Keratinocyte (primary cell): ENCODE data around the gene DLGAP1. TPM values are rescaled to one million over a fixed set of nuclear protein-coding genes. Genes with fewer than 3 reads are reported as not detected.

Experiments used
- DNase-seq: peaks from one replicate; pipeline ENCODE4 v3.0.0-alpha.2; 2011; ENCODE audit warnings: low read depth, missing footprints, low spot score
- FAIRE-seq: peaks from 2 replicates; lab custom pipeline; 2011; peaks lifted over from hg19 to GRCh38; lab: Jason Lieb, UNC
- H2AFZ ChIP-seq: 2 replicates; pipeline ENCODE4 v1.6.0; 2012; ENCODE audit warnings: low read length, control low read depth, inconsistent platforms; ENCODE audit not compliant: control insufficient read depth
- H3K27ac ChIP-seq: 2 replicates; pipeline ENCODE4 v1.5.1; 2011; ENCODE audit warnings: low read length; ENCODE audit not compliant: control insufficient read depth, insufficient read depth
- H3K27me3 ChIP-seq: 3 replicates; pipeline ENCODE4 v1.6.0; 2011; ENCODE audit warnings: low read length; ENCODE audit not compliant: control insufficient read depth, insufficient read depth; ENCODE audit errors: extremely low read depth
- H3K36me3 ChIP-seq, 2 experiments: 2 replicates in 1 of 2; 3 replicates in 1 of 2; pipeline ENCODE4 v1.5.1; 2011; ENCODE audit warnings: low read length in 2 of 2, mild to moderate bottlenecking in 1 of 2; ENCODE audit not compliant: control insufficient read depth in 2 of 2, insufficient read depth in 2 of 2; ENCODE audit errors: extremely low read depth in 1 of 2
- H3K4me1 ChIP-seq: 3 replicates; pipeline ENCODE4 v1.5.1; 2011; ENCODE audit warnings: low read length; ENCODE audit not compliant: control insufficient read depth, insufficient read depth; ENCODE audit errors: extremely low read depth
- H3K4me2 ChIP-seq: 3 replicates; pipeline ENCODE4 v1.6.0; 2011; ENCODE audit warnings: low read depth, low read length; ENCODE audit not compliant: control insufficient read depth, insufficient read depth; ENCODE audit errors: extremely low read depth
- H3K4me3 ChIP-seq, 3 experiments: fragments of 200-600 bp in 1 of 3; sonication (generic) in 1 of 3; 2 replicates in 2 of 3; 3 replicates in 1 of 3; pipeline ENCODE4 v1.5.1; 2011 to 2016; ENCODE audit warnings: low read length in 3 of 3, mild to moderate bottlenecking in 3 of 3, control low read depth in 2 of 3, inconsistent platforms in 1 of 3, low read depth in 1 of 3, mixed read lengths in 1 of 3, mixed run types in 1 of 3, moderate library complexity in 1 of 3; ENCODE audit not compliant: control insufficient read depth in 2 of 3, insufficient read depth in 2 of 3; ENCODE audit errors: extremely low read depth in 1 of 3
- H3K79me2 ChIP-seq: 2 replicates; pipeline ENCODE4 v1.6.0; 2012; ENCODE audit warnings: low read length; ENCODE audit not compliant: control insufficient read depth, insufficient read depth
- H3K9ac ChIP-seq: 3 replicates; pipeline ENCODE4 v1.6.0; 2011; ENCODE audit warnings: low read length; ENCODE audit not compliant: control insufficient read depth, insufficient read depth; ENCODE audit errors: extremely low read depth
- H3K9me1 ChIP-seq: 3 replicates; pipeline ENCODE4 v1.6.0; 2011; ENCODE audit warnings: low read length; ENCODE audit not compliant: control insufficient read depth, insufficient read depth; ENCODE audit errors: extremely low read depth
- H3K9me3 ChIP-seq: 2 replicates; pipeline ENCODE4 v1.5.1; 2012; ENCODE audit warnings: low read depth, low read length; ENCODE audit not compliant: control insufficient read depth
- H4K20me1 ChIP-seq: 3 replicates; pipeline ENCODE4 v1.6.0; 2011; ENCODE audit warnings: low read length; ENCODE audit not compliant: control insufficient read depth, insufficient read depth; ENCODE audit errors: extremely low read depth
- EZH2 ChIP-seq: IDR thresholded peaks from one replicate; pipeline ENCODE4 v1.6.1; 2012; ENCODE audit warnings: inconsistent platforms, mild to moderate bottlenecking, low read length, moderate library complexity
- dilution Hi-C: fragments of 300-500 bp; cut with MboI; formaldehyde crosslinking; loops from one replicate; pipeline ENCODE4 v1.7.0; 2020; ENCODE audit warnings: low sequenced_read_pairs; ENCODE audit not compliant: extremely low pct_ligation_motif_present
- polyA plus RNA-seq, 5 experiments: library from polyadenylated mRNA; depleted of rRNA in 3 of 5; stranded (reverse) in 3 of 5; stranded (forward) in 1 of 5; unstranded in 1 of 5; fragments of >200 nt; gene quantifications; 1 replicate in 1 of 5; 2 replicates in 3 of 5; 3 replicates in 1 of 5; pipeline versions ENCODE4 v1.2.1 to v1.2.3, GENCODE V29; 2011 to 2012; ENCODE audit warnings: missing spikeins in 2 of 5, low read depth in 1 of 5, low replicate concordance in 1 of 5
- TF ChIP-seq, protein P1 (sequence below), 3 experiments: IDR thresholded peaks in 1 of 3; conservative IDR thresholded peaks in 1 of 3; optimal IDR thresholded peaks in 1 of 3; 2 replicates in 2 of 3; 3 replicates in 1 of 3; pipeline versions ENCODE3 to v1.5.1; 2011; ENCODE audit warnings: low read length in 3 of 3, mild to moderate bottlenecking in 3 of 3, moderate library complexity in 2 of 3, control low read depth in 1 of 3, inconsistent platforms in 1 of 3; ENCODE audit not compliant: insufficient read depth in 2 of 3; ENCODE audit errors: extremely low read depth in 1 of 3

Gene DLGAP1
- polyA plus RNA-seq, 1 donor (not counting 4 experiments of a cell fraction or from before 2014, with no cell fraction given): not detected

- H3K9ac ChIP-seq: no peak overlapping the region
- H4K20me1 ChIP-seq: no peaks in the 10 kb centered on the region
- H3K4me3 ChIP-seq: no peak overlapping the region
- H3K79me2 ChIP-seq: no peaks in the 10 kb centered on the region
- no peaks in the 10 kb centered on the region for H3K4me1 ChIP-seq
- dilution Hi-C loops: no loop called here
- H3K27me3 ChIP-seq: no peaks in the 10 kb centered on the region
- H3K9me1 ChIP-seq: no peaks in the 10 kb centered on the region
- no peak for TF ChIP-seq EZH2
- TF ChIP-seq, protein P1, sequence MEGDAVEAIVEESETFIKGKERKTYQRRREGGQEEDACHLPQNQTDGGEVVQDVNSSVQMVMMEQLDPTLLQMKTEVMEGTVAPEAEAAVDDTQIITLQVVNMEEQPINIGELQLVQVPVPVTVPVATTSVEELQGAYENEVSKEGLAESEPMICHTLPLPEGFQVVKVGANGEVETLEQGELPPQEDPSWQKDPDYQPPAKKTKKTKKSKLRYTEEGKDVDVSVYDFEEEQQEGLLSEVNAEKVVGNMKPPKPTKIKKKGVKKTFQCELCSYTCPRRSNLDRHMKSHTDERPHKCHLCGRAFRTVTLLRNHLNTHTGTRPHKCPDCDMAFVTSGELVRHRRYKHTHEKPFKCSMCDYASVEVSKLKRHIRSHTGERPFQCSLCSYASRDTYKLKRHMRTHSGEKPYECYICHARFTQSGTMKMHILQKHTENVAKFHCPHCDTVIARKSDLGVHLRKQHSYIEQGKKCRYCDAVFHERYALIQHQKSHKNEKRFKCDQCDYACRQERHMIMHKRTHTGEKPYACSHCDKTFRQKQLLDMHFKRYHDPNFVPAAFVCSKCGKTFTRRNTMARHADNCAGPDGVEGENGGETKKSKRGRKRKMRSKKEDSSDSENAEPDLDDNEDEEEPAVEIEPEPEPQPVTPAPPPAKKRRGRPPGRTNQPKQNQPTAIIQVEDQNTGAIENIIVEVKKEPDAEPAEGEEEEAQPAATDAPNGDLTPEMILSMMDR (optimal IDR thresholded peaks at IDR 0.05 in 1 of 3, IDR thresholded peaks at IDR 0.05 in 1 of 3, conservative IDR thresholded peaks at IDR 0.05 in 1 of 3; ENCODE audit: extremely low read depth in 1 of 3, insufficient read depth in 2 of 3, low read length in 3 of 3): no peak
- no peaks in the 10 kb centered on the region for H3K36me3 ChIP-seq
- H3K9me3 ChIP-seq: no peaks in the 10 kb centered on the region
- H3K4me2 ChIP-seq: no peak overlapping the region
- no peak overlapping the region for H3K27ac ChIP-seq
- H2AFZ ChIP-seq: no peak overlapping the region
- FAIRE-seq (no peak), DNase-seq (no peak)
These were observed 820.7 kb downstream of the DLGAP1 start for GRCh38 chr18:3634250-3634939.

- Histone ChIP-seq H4K20me1 (no peaks in the 10 kb centered on the region), H2AFZ (no peak overlapping the region), H3K9me3 (no peaks in the 10 kb centered on the region), H3K9me1 (no peaks in the 10 kb centered on the region), H3K4me3 (no peak overlapping the region), H3K4me2 (no peak overlapping the region), H3K79me2 (no peaks in the 10 kb centered on the region), H3K27me3 (no peaks in the 10 kb centered on the region), H3K9ac (no peak overlapping the region), H3K4me1 (no peaks in the 10 kb centered on the region), H3K36me3 (no peaks in the 10 kb centered on the region), H3K27ac (no peak overlapping the region)
- FAIRE-seq: no peak
- no peak for DNase-seq
- TF ChIP-seq, protein P1 (optimal IDR thresholded peaks at IDR 0.05 in 1 of 3, IDR thresholded peaks at IDR 0.05 in 1 of 3, conservative IDR thresholded peaks at IDR 0.05 in 1 of 3; ENCODE audit: extremely low read depth in 1 of 3, insufficient read depth in 2 of 3, low read length in 3 of 3): no peak
- TF ChIP-seq EZH2: no peak
- dilution Hi-C loops: no loop called here
These were observed 823.2 kb downstream of the DLGAP1 start for GRCh38 chr18:3631887-3632286.
